Calu3 (cell line): ENCODE data around the gene NKTR. TPM values are rescaled to one million over a fixed set of nuclear protein-coding genes. Genes with fewer than 3 reads are reported as not detected.
A peak's percentile ranks its signal among the peaks of the same experiment; 100 is the strongest.
"Not testable (repeated sequence)": the region's sequence is repeated elsewhere in the genome, so short reads cannot be mapped to it uniquely, and the experiment has no call there.

ENCODE experiments used
- BruUV-seq: library from RNA; stranded (reverse); fragments of 400-500 nt; replicated peaks from 2 replicates; lab custom pipeline; 2021; lab: Mats Ljungman, UMichigan
- CTCF ChIA-PET: fragments of 300-600 bp; sonication (Branson Sonifier 250); formaldehyde crosslinking; loops from one replicate; lab custom pipeline; 2022; ENCODE audit warnings: antibody characterized with exemption; lab: Charles Lee
- DNase-seq: peaks from one replicate; pipeline ENCODE4 v3.0.0; 2022
- H3K27ac Mint-ChIP-seq: one replicate; pipeline ENCODE4 v1.8.0; 2022; ENCODE audit warnings: mixed read lengths; ENCODE audit not compliant: unreplicated experiment
- H3K27me3 Mint-ChIP-seq: one replicate; pipeline ENCODE4 v1.8.0; 2022; ENCODE audit warnings: mixed read lengths; ENCODE audit not compliant: unreplicated experiment
- H3K36me3 Mint-ChIP-seq: one replicate; pipeline ENCODE4 v1.8.0; 2022; ENCODE audit warnings: mild to moderate bottlenecking, moderate library complexity, mixed read lengths; ENCODE audit not compliant: insufficient read depth, unreplicated experiment
- H3K4me1 Mint-ChIP-seq: one replicate; pipeline ENCODE4 v1.8.0; 2022; ENCODE audit warnings: mild to moderate bottlenecking, low read depth, mixed read lengths; ENCODE audit not compliant: unreplicated experiment
- H3K4me3 Mint-ChIP-seq: one replicate; pipeline ENCODE4 v1.8.0; 2022; ENCODE audit warnings: mild to moderate bottlenecking, low read depth, moderate library complexity, mixed read lengths; ENCODE audit not compliant: unreplicated experiment
- H3K9me3 Mint-ChIP-seq: one replicate; pipeline ENCODE4 v1.8.0; 2022; ENCODE audit warnings: low read depth, mixed read lengths; ENCODE audit not compliant: unreplicated experiment
- intact Hi-C: fragments of 100-400 bp; cut with micrococcal nuclease; formaldehyde crosslinking; loops from one replicate; pipeline ENCODE4 v1.10.0; 2022; ENCODE audit not compliant: unreplicated experiment
- total RNA-seq: library from RNA; stranded (reverse); gene quantifications from 2 replicates; pipeline ENCODE4 v1.2.3, GENCODE V29; 2022
- TF ChIP-seq, protein P1 (sequence below): fragments of 200-600 bp; IDR thresholded peaks from one replicate; pipeline ENCODE4 v1.8.0; 2022; ENCODE audit warnings: antibody characterized with exemption; ENCODE audit not compliant: unreplicated experiment

NKTR gene
- total RNA-seq, 1 experiment from 2014 or later: 70.0 TPM

DNA sequence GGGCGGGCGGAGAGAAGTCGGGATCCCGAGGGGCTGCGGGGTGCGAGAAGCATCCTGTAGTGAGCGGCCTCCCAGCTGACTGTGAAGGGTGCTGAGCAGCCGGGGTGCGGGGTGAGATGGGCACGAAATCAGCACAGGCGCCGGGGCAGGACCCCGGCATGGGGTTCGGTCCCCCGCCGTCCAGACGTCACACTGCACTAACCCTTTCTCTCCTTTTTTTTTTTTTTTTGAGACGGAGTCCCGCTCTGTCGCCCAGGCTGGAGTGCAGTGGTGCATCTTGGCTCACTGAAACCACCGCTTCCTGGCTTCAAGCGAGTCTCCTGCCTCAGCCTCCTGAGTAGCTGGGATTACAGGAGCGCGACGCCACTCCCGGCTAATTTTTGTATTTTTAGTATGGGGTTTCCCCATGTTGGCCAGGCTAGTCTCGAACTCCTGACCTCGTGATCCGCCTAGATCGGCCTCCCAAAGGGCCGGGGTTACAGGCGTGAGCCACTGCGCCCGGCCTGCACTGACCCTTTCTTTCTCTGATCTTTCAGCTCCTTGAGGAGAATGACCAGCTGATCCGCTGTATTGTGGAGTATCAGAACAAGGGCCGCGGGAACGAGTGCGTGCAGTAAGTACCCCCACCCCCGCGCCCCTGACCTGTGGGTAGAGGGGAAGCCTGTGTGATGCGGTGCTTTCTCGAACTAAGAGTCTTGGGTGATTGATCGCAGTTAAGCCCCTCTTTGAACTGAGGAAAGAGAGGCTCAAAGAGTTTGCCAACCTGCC lies 9.3 kb upstream of the NKTR start:
- CTCF ChIA-PET: interaction anchor here (0.5 to 1.8 kb wide), 10 partner anchors 9 to 283 kb away, joined by 3 to 6 read pairs (median 3); no protein-coding TSS in a partner anchor
- no peaks in the 10 kb centered on the region for H3K9me3 Mint-ChIP-seq
- H3K4me1 Mint-ChIP-seq: peaks cover 10% of the 10 kb centered on the region
- H3K27ac Mint-ChIP-seq: peak overlapping the region; percentile 80
- BruUV-seq: no TSS peak
- no peak for DNase-seq
- TF ChIP-seq, protein P1, sequence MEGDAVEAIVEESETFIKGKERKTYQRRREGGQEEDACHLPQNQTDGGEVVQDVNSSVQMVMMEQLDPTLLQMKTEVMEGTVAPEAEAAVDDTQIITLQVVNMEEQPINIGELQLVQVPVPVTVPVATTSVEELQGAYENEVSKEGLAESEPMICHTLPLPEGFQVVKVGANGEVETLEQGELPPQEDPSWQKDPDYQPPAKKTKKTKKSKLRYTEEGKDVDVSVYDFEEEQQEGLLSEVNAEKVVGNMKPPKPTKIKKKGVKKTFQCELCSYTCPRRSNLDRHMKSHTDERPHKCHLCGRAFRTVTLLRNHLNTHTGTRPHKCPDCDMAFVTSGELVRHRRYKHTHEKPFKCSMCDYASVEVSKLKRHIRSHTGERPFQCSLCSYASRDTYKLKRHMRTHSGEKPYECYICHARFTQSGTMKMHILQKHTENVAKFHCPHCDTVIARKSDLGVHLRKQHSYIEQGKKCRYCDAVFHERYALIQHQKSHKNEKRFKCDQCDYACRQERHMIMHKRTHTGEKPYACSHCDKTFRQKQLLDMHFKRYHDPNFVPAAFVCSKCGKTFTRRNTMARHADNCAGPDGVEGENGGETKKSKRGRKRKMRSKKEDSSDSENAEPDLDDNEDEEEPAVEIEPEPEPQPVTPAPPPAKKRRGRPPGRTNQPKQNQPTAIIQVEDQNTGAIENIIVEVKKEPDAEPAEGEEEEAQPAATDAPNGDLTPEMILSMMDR: no peak
- peak overlapping the region; percentile 73 for H3K4me3 Mint-ChIP-seq
- H3K27me3 Mint-ChIP-seq: no peaks in the 10 kb centered on the region
- H3K36me3 Mint-ChIP-seq: peaks cover 44% of the 10 kb centered on the region
- intact Hi-C loops: no loop called here

DNA sequence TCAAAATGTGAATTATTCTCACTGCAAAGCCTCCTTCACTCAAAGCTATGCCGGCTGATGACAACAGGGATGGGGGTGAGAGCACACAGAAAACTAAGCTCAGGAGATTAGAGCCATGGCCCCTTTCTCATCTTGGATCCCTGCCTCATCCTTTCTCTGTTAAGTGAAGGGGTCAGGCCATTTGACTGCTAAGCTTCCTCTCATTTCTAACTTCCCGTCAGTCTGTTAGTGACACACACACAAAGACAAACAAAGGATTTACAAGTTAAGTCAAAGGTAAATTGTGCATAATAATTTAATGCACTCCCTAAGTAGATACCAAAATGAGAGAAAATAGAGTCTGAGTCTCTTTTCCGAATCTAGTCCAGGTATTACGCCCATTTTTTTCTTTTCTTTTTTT lies 8.7 kb upstream of the NKTR start:
- TF ChIP-seq, protein P1: no peak
- CTCF ChIA-PET: interaction anchor here (1.8 kb wide), 1 partner anchor 8 kb away, joined by 6 read pairs; no protein-coding TSS in a partner anchor
- peak overlapping the region; percentile 73 for H3K4me3 Mint-ChIP-seq
- intact Hi-C loops: no loop called here
- peak overlapping the region; percentile 80 for H3K27ac Mint-ChIP-seq
- BruUV-seq: TSS peak; percentile 46
- no peak for DNase-seq
- peaks cover 10% of the 10 kb centered on the region for H3K4me1 Mint-ChIP-seq
- H3K9me3 Mint-ChIP-seq: no peaks in the 10 kb centered on the region
- no peaks in the 10 kb centered on the region for H3K27me3 Mint-ChIP-seq
- peaks cover 44% of the 10 kb centered on the region for H3K36me3 Mint-ChIP-seq

DNA sequence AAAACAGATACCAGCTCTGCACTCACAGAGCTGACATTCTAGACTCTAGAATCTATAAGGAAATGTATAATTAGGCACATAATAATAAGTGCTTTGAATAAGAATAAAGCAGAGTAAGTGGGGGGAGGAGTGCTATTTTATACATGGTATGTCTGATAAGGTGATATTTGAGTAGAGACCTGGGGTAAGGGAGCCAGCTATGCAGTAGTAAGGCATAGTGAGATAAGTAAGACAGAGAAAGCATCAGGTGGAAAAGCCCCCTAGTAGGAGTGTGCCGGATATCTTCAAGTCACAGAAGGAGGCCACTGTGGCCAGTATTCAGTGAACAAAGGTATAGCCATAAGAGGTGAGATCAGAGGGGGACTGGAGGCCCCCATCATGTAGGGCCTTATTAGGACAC lies 6.9 kb upstream of the NKTR start:
- peaks cover 10% of the 10 kb centered on the region for H3K4me1 Mint-ChIP-seq
- intact Hi-C loops: no loop called here
- TF ChIP-seq, protein P1: no peak
- no peak overlapping the region for H3K27ac Mint-ChIP-seq
- CTCF ChIA-PET: interaction anchor here (0.6 to 1.1 kb wide), 2 partner anchors 11 to 117 kb away, joined by 3 to 4 read pairs; no protein-coding TSS in a partner anchor
- no peak for DNase-seq
- no peaks in the 10 kb centered on the region for H3K27me3 Mint-ChIP-seq
- H3K4me3 Mint-ChIP-seq: no peak overlapping the region
- no TSS peak for BruUV-seq
- peaks cover 48% of the 10 kb centered on the region for H3K36me3 Mint-ChIP-seq
- no peaks in the 10 kb centered on the region for H3K9me3 Mint-ChIP-seq

DNA sequence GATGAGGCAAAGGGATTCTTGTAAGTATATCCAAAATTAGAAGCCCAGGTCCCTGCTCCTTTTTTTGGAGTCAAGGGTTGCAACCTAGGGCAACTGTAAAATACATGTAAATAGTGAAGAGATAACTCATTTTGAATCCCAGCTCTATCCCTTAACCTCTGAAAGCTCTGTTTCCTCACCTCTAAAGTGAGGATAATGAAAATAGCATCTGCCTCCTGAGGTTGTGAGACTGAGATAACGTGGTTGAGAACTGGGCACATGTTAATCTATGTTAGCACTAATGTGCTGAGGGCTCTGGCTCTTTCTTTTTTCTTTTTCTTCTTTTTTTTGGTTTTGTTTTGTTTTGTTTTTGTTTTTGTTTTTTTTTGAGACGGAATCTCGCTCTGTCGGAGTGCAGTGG lies 4.8 kb upstream of the NKTR start:
- H3K36me3 Mint-ChIP-seq: peaks cover 50% of the 10 kb centered on the region
- no peak overlapping the region for H3K4me3 Mint-ChIP-seq
- peaks cover 10% of the 10 kb centered on the region for H3K4me1 Mint-ChIP-seq
- CTCF ChIA-PET: no interaction called here
- no peaks in the 10 kb centered on the region for H3K9me3 Mint-ChIP-seq
- BruUV-seq: no TSS peak
- TF ChIP-seq, protein P1: no peak
- DNase-seq: no peak
- no peak overlapping the region for H3K27ac Mint-ChIP-seq
- no peaks in the 10 kb centered on the region for H3K27me3 Mint-ChIP-seq
- intact Hi-C loops: no loop called here

DNA sequence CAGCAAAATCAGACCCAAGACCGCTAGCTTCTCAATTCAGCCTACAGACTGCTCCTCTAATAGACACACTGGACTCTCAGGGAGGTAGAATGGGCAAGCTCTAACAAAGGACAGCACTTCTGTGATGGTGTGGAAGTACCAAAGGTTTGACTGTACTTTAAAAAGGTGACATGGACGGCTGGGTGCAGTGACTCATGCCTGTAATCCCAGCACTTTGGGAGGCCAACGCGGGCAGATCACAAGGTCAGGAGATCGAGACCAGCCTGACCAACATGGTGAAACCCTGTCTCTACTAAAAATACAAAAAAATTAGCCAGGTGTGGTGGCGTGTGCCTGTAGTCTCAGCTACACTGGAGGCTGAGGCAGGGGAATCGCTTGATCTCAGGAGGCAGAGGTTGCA lies 3.4 kb upstream of the NKTR start:
- intact Hi-C loops, H3K9me3 Mint-ChIP-seq, H3K27me3 Mint-ChIP-seq, BruUV-seq, H3K27ac Mint-ChIP-seq, H3K4me3 Mint-ChIP-seq, DNase-seq: not testable (repeated sequence)
- CTCF ChIA-PET: interaction anchor here (0.7 kb wide), 1 partner anchor 349 kb away, joined by 4 read pairs; no protein-coding TSS in a partner anchor
- Mint-ChIP-seq H3K4me1 (peaks cover 17% of the 10 kb centered on the region), H3K36me3 (peaks cover 50% of the 10 kb centered on the region)
